Activated T-helper 9 cell treated with anti-CD3 and anti-CD28 coated beads, Interleukin-2, amount 50 U/mL, for 16 hours (primary cell): ENCODE measurements around the gene SPHK1.

Source experiments
- DNase-seq: peaks from one replicate; pipeline ENCODE4 v3.0.0-alpha.2; 2020; ENCODE audit warnings: low read depth

SPHK1 gene

DNA sequence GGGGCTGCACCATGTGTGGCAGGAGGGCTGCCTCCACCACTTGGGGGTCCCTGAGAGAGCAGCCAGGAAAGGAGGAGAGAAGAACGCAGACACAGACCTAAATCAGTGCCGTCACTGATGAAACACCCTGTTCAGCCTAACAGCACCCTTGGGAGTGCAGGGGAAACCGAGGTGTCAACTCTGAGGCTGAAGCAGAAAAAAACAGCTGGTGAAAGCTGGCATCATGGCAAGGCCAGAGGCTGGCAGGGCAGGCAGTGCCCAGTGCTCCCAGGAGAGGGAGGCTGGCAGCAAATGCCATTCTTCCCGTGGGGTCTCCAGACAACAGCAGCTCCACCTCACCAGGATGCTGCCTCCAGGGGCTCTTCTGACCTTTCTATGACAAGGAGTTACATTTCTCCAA lies 23.1 kb downstream of the SPHK1 start:
- no peak for DNase-seq

DNA sequence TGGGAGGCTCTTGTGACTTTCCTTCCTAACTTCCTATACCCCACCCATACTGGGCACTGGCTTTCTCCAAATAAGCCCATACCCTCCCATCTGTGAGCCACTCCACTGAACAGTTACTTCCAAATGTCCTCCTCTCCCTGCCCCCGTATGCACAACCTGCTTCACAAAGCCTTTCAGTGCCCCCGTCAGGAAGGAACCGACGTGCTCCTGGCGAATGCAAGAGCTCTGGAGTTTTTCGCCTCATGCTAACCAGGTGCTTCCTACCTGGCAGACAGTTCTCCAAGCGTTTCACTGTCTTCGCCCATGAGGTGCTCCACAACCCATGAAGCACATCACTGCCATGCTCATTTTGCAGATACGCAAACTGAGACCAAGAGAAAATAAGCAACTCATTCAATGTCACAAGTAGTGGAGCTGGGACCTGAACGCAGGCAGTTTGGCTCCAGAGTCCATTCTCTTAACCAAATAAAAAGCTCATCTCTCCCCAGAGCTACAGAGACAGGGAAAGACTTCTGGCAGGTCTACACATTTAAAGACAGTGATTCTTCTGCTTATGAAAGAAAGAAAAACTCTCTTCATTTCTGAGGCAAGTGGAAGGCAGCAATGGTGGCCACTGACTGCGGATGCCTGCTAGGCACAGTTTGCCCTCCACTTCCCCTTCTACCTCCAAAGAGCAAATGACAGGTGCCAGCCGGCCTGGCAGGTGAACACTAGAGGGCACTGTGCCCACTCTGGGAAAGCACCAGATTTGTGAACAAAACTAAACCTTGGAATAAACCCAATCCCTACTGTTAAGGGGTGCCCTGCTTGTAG lies 23.8 kb downstream of the SPHK1 start:
- DNase-seq: peak; percentile 49

DNA sequence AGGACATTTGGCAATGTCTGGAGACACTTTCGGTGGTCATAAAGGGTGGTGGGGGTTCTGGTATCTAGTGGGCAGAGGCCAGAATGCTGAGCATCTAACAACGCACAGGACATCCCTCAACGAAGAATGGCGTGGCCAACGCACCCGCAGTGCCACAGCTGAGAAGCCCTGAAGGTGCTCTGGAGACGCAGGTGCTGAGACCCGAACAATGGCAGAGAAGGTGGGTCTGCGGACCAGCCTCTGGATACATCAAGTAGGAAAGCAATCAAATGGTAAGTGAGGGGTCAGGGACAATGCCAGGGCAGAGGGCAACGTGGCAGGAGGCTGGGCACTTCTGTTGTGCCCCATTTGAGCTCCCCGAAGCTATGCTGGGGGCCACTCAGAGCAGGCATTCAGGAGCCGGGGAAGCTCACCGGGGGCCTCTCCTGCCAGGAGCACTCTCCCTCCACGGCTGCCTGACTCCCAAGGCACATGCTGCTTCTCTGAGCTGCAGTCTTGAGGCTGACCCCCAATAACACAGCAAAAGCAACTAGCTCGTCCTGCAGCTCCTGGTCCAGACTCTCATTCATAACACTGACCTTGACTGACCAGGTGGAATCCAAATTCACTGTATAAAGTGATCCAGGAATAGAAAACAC lies 26.0 kb downstream of the SPHK1 start:
- no peak for DNase-seq

DNA sequence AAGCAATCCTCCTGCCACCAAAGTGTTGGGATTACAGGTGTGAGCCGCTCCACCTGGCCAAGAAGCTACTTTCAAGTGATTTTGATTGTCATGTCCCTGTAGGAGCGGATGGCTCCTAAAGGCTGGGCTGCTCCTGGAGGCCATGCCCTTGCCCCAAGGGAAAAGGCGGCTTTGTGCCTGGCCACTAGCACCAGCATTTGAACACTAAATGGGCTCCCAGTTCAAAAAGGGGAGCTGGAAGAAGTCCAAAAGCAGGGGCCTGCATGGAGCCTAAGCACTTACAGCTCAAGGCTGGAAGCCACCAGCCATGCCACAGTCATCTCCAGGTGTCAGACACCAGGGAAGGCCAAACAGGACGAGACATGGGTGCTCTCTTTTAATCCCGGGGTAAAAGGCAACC lies 26.8 kb downstream of the SPHK1 start:
- DNase-seq: no peak

DNA sequence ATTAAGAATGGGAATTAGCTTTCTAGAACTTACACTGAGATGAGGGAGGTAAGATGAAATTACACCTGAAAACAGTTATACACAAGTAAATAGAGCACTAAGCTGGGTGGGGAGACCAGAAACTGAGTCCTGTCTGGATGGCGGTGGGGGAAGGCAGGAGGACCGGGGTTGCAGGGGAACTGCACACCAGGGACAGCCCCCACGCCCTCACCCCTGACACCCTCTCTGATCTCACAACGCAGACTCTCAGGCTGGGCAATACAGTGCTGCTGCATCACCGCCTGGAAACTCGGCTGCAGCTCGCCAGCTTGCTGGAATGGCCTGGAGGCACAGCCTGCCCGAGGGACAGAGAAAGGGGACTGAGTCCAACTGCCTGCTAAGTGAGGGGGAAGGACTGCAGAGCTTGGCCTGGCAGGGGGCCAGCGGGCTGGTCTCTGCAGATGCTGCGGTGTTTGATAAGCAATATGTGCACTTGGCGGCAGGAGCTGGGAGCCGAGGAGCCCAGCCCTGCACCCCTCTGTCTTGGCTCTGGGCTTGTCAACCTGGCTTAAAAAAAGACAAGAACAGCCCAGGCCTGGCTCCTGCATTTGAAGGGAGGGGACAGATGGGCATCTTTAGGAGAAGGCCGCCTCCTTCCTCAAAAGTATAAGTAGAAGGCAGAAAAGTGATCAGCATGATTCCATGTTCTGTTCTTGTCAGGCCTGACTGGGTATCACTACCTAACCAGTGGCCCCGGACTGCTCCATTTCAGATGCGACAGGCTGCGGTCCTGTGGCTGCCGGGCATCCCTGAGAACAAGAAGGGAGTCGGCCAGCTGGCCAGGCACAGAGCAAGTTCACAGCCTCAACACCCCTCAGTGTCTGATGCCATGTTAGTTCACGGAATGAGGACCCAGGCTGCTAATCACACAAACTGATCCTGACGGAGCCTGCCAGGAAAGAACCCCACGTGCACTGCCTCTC lies 30.2 kb downstream of the SPHK1 start:
- DNase-seq: no peak

DNA sequence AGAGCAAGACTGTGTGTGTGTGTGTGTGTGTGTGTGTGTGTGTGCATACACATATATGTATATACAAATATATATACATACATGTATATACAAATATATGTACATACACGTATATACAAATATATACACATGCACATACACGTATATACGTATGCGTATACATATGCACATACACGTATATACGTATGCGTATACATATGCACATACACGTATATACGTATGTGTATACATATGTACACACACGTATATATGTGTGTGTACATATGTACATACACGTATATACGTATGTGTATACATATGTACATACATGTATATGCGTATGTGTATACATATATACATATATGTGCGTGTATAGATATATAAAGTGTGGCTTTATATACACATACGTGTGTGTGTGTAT lies 31.4 kb downstream of the SPHK1 start:
- DNase-seq: no peak

DNA sequence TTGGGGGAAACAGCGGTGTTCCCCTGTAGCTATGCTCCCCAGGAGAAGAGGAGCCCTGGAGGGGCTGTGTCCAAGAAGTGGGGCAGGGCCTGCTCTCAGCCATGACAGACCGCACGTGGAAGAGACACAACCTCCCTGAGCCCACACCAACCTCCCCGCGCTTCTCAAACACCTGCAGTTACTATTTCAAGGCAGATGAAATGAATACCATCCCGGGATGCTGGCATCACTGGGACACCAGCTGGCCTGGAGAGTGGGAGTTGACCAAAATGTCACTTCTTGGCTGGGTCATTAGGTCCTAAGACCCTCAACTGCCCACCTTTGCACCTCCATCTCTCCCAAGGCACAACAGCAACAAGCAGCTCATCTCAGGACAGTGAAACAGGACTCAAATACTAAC lies 32.0 kb downstream of the SPHK1 start:
- no peak for DNase-seq

DNA sequence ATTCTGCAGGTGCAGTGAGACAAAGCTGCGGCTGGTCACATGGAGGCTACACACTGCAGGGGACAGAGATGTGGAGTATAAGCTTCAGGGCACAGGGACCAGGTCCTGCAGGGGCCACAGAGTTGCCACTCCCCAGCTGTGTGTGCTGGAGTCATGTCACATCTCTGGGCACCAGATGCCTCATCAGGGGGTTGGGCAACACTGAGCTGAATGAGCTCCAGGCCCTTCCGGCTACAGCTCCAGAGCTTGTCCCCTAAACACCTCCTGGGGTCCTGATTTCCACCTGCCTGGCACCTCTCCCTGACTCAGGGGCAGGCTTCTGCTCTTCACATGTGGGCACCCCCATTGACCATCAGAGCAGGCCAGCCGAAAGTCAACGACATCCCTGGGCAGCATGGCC lies 32.5 kb downstream of the SPHK1 start:
- DNase-seq: no peak

DNA sequence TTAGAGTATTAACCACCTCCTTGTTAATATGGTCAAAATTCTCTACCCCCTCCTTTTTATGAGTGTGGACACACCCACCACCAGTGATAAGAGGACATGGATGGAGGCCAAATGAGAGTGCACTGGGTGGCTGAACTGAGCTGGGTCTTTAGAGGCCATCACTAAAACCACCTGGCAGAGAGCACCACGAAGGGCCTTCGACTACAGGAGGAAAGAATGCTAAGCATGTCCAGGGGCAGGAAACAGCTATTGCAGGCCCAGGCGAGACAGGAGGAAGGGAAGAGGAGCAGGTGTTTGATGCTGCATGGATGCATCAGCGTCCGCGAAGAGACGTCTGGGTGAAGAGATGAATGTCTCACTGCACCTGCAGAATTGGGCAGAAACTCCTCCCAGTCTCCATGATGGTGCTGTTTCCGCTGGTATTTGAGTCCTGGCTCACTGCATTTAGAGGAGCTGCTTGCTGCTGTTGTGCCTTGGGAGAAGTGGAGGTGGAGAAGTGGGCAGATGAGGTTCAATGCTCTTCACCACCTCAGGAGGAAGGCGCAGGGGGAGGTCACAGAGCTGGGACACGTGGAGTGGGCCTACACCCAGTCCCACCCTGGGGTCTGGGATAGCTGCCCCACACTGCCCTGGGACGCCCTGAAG lies 33.2 kb downstream of the SPHK1 start:
- DNase-seq: no peak

DNA sequence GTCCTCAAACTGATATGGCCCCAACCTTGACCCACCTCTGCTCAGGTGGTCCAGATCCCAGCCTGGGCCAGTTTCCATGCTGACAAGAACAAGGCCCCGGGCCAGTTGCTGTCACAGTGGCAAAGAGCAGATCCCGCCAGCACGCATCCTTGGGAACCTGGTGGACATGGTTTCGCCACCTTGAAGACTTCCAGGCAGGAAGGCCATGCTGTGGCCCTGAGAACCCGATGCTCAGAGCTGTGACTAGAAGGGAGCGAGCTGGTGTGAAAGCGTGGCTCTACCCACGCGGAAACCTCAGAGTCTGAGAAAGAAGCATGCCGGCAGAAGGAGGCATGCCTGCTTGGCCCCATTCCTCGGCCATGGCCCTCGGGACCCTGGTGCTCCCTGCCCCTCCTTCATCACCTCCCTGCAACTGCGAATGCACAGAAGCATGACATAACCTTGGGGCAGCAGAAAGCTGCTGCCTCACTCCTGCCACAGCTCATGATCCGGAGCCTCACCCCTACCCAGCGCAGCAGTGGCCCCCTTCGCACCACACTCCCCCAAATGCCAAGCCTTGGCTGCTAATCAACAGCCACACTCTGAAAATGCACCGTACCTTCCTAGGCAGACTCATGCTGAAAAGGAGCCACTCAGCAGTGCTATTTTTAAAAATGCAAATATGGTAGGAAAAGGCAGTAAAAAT lies 35.3 kb downstream of the SPHK1 start:
- no peak for DNase-seq

DNA sequence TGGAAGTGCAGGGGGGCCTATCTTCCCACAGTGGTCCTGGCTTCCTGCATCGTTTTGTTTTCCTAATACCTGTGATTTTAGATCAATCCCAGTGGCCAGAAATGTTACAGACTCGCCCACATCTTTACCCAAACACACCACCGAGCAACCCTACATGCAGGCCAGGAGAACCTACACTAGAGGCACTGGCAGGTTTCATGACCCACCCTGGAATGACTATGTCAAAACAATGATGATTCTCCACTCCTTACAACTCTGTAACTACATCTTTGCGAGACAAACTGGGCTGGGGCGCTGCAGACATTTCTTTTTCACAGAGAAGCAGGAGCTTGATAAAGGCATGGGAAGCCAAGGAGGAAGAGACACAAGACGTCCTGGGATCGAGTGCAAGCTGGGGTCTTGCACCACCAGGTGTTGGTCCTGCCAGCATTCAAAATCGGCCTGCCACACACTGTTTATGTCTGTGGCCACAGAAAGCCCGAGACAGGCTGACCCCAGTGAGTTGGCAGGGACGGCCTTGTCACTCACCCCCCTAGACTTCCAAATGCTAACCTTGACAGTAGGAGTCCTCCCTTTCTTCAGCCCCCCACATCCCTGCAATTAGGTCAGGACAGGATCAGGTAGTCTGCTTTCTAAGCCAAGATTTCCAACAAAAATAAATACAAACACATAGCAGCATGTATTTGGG lies 36.1 kb downstream of the SPHK1 start:
- DNase-seq: no peak

DNA sequence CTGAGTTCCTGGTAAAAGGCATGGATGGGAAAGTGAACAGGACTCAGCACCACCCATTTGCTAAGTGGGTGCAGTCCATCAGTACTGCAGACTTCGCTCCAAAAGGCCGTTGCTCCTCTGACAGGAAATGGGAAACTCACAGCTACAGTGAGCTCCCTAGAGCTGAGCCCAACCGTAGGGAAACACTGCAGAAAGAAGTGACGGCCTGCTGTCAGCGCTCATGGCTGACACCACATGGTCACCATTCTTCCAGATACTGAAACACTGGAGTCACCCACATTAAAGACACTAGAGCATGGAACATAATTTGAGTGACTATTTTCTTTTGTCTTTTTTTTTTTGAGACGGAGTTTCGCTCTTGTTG lies 36.6 kb downstream of the SPHK1 start:
- DNase-seq: no peak

DNA sequence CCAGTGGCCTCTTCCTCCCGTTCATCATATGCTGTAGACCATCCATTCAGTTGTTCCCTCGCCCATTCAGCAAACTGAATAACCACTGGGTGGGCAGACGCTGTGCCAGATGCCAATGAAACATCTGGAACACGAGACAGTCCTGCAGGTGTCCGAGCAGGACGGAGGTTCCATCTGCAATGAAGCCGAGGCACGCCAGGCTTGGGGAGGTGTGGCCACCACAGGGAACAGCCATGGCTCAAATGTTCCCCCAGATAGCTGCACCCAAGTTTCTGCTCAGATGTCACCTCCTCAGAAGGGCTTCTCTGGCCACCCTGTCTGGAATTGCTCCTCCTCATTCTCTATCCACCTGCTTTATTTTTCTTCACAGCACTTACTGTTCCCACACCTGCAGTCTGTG lies 38.0 kb downstream of the SPHK1 start:
- no peak for DNase-seq

DNA sequence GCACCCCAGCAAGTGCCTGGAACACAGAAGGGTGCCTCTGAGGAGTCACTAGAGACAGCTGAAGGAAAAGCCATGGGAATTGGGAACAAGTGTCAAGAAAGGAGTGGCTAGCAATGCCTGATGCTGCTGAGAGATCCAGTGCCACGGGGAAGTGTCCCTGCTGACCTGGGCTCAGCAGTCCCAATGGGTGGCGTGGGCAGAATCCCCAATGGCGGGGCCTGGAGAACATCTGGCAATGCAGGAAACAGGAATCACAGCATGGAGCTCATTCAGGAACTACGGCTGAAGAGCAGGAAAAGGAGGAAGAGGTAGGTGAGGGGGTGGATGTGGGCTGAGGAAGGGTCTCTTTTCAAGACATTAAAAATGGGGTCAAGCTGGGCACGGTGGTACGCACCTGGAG lies 38.5 kb downstream of the SPHK1 start:
- no peak for DNase-seq

DNA sequence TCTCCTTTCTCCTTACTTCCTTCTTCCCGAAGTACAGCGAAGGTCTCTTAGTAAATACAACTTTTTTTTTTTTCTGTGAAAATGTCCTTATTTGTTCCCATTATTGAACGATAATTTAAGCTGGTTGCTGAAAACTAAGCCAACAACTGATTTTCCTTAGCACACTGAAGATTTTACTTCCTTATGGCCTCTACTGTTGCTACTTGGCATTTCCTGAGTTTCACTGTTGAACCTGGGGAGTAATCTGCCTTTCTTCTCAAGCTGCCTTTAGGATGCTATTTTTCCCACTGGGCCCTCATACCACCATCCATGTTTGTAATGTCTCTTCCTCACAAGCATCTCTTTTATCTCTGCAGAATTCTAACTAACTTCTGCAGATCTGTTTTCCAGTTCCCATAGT lies 42.4 kb downstream of the SPHK1 start:
- DNase-seq: no peak

DNA sequence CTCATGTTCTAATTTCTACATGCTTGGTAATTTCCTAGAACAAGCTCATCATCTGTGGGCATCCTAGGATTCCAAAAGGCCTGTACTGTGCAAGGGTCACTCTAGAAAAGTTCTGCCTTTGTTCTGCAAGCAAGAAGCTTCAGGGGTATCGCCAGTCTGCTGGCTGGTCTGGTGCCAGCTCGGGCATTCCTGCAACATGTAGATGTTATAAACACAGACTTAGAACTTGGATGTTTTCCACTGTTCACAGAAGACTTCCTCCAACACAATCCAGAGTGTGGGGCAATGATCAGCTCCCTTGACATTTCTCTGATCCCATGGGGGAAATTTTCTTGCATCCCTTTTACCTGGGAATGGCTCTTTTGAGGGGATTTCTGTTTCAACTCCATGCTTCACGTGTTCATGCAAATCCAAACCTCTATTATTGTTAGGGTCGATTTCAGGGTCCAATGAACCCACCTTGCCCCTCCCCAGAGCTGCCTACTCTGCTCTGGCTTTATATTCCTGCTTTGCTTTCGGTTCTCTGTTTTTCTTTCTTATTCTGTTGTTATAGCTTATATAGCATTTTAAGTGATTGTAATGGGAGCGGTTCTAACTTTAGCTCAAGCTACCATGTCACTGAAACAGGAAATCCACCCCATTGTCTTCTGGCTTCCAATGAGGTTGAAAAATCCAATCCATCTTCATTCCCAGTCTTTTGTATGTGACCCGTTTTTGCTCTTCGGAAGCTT lies 43.3 kb downstream of the SPHK1 start:
- no peak for DNase-seq

DNA sequence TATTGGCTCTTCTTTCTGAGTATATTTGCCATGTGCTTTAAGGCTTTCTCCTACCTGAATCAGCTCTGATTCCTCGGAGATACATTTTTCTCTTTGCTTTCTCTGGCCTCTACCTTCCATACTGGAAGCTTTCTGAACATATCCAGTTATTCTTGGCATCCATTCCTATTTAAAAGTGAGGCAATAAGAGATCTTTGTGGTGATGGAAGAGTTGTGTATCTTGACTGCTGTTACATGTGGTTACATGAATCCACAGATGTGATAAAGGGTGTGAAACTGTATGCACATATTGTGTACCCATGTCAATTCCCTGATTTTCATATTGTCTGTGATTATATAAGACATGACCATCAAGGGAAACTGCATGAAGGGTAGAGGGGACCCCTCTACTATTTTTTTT lies 44.1 kb downstream of the SPHK1 start:
- no peak for DNase-seq

DNA sequence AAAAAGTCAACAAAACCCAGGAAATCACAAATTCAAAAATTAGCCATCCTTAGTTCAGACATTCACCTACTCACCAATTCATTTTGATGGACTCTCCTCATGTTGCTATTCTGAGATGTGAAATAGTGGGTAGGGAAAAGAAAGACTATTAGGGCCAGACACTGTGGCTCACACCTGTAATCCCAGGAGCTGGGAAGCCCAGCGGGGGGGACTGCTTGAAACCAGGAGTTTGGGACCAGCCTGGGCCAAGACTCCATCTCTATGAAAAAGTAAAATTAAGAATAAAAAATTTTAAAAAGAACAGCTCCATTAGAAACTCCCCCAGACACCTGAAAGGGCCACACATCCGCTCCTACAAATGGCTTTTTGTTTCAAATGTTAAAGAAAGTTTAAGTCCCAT lies 47.1 kb downstream of the SPHK1 start:
- no peak for DNase-seq

DNA sequence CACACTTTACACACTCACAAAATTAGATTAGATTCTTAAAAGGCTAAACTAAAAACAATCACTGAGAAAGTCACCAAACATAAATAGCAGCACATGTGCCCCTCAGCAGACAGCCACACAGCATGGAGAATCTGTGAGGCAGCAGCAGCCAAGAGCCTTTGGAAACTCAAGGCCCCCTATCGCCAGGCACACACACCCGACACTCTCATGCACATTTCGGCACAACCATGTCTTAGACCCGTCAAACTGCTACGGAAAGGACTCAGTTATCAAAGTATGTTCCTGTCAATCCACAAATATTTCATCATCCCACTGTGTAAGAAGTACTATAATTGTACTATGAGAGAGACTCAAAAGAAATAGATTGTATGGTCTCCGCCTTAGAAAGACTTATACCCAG lies 47.6 kb downstream of the SPHK1 start:
- DNase-seq: no peak

DNA sequence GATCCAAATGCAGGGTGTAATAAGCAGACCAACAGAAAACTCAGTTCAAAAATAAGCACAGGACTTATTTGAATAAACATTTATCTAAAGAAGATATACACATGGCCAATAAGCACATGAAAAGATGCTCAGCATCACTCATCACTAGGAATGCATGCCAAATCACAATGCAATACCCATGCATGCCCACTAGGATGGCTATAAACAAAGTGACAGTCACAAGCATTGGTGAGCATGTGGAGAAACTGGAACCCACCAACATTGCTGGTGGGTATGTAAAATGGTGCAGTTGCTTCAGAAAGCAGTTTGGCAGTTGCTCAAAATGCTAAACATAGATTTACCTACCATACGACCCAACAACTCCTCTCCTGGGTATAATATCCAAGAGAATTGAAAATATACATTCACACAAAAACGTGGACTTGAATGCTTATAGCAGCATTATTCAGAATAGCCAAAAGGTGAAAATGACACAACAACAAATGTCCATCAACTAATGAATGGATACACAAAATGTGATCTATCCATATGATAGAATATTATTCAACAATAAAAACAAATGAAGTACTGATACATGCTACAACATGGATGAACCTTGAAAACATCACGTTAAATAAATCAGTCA lies 48.4 kb downstream of the SPHK1 start:
- DNase-seq: no peak
